Measurements from ENCODE around the gene PIGBOS1. TPM values are rescaled to one million over a fixed set of nuclear protein-coding genes. Genes with fewer than 3 reads are reported as not detected.
A peak's percentile ranks its signal among the peaks of the same experiment; 100 is the strongest.

The PIGBOS1 gene
- total RNA-seq, 1 donor from 2014 or later: 8.9 TPM

DNA sequence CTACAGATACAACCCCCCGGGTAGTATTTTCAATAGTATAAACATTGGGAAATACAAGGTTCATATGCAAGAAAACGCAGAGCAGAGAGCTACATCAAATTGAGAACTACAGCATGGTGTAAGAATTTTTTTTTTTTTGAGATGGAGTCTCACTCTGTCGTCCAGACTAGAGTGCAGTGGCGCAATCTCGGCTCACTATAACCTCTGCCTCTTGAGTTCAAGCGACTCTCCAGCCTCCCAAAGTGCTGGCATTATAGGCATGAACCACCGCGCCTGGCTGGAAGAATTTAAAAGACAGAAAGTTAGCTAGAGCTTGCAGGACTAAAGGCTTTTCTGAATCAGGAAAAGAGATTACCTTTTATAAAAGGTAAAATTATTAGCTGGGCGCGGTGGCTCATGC is 42.1 kb upstream of the PIGBOS1 start:
- H3K4me2 ChIP-seq (ENCODE audit: low read length): no peak overlapping the region
- no peaks in the 10 kb centered on the region for H3K79me2 ChIP-seq (ENCODE audit: insufficient read depth, low read length)
- H3K27me3 ChIP-seq (ENCODE audit: insufficient read depth, low read length): no peaks in the 10 kb centered on the region
- no peaks in the 10 kb centered on the region for H3K9me3 Mint-ChIP-seq (ENCODE audit: unreplicated experiment)
- no peaks in the 10 kb centered on the region for H3K36me3 ChIP-seq (ENCODE audit: insufficient read depth, low read length)
- H3K27me3 Mint-ChIP-seq (ENCODE audit: low read depth, unreplicated experiment): no peaks in the 10 kb centered on the region
- no peak overlapping the region for H2AFZ ChIP-seq (ENCODE audit: low read depth, low read length)
- TF ChIP-seq, protein P1, sequence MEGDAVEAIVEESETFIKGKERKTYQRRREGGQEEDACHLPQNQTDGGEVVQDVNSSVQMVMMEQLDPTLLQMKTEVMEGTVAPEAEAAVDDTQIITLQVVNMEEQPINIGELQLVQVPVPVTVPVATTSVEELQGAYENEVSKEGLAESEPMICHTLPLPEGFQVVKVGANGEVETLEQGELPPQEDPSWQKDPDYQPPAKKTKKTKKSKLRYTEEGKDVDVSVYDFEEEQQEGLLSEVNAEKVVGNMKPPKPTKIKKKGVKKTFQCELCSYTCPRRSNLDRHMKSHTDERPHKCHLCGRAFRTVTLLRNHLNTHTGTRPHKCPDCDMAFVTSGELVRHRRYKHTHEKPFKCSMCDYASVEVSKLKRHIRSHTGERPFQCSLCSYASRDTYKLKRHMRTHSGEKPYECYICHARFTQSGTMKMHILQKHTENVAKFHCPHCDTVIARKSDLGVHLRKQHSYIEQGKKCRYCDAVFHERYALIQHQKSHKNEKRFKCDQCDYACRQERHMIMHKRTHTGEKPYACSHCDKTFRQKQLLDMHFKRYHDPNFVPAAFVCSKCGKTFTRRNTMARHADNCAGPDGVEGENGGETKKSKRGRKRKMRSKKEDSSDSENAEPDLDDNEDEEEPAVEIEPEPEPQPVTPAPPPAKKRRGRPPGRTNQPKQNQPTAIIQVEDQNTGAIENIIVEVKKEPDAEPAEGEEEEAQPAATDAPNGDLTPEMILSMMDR (IDR thresholded peaks at IDR 0.05; ENCODE audit: insufficient read depth, low read depth, low read length): no peak
- no peak for TF ChIP-seq EZH2 (IDR thresholded peaks at IDR 0.05; ENCODE audit: insufficient read depth, low read length)
- no peak overlapping the region for H3K4me3 Mint-ChIP-seq (ENCODE audit: unreplicated experiment)
- H3K9ac ChIP-seq (ENCODE audit: low read length): no peak overlapping the region
- H3K4me1 ChIP-seq (ENCODE audit: insufficient read depth, low read length): no peaks in the 10 kb centered on the region
- H3K27ac Mint-ChIP-seq (ENCODE audit: unreplicated experiment): no peak overlapping the region
- H3K4me3 ChIP-seq (ENCODE audit: insufficient read depth, low read depth, low read length): no peak overlapping the region
- no peak for DNase-seq (ENCODE audit: low read depth)
- no peaks in the 10 kb centered on the region for H4K20me1 ChIP-seq (ENCODE audit: insufficient read depth, low read length)
- H3K27ac ChIP-seq (ENCODE audit: low read depth, low read length): no peak overlapping the region
- H3K4me1 Mint-ChIP-seq (ENCODE audit: low read depth, unreplicated experiment): peaks cover 1% of the 10 kb centered on the region
- no peak for FAIRE-seq
- no peaks in the 10 kb centered on the region for H3K9me3 ChIP-seq (ENCODE audit: insufficient read depth, low read depth, low read length)
- no peaks in the 10 kb centered on the region for H3K36me3 Mint-ChIP-seq (ENCODE audit: low read depth, unreplicated experiment)

DNA sequence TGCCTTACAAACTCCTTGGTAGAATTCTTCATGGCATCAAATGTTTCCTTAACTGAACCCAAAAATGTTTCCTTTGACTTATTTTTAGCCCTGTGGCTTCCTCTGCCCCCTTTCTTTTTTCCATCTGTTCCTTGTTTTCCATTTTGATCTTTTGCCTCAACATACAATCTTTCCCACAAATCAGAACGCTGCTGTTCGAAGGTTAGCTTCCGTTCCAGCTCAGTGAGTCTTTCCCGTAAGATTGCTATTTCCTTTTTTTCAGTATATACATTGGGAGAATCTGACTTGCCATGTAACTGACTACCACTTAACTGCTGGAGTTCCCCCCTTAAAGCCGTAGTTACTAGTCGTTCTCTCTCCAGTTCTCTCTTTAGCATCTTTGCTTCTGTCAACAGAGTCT is 41.3 kb upstream of the PIGBOS1 start:
- H4K20me1 ChIP-seq (ENCODE audit: insufficient read depth, low read length): no peaks in the 10 kb centered on the region
- no peak overlapping the region for H3K4me2 ChIP-seq (ENCODE audit: low read length)
- H3K36me3 ChIP-seq (ENCODE audit: insufficient read depth, low read length): no peaks in the 10 kb centered on the region
- H3K36me3 Mint-ChIP-seq (ENCODE audit: low read depth, unreplicated experiment): no peaks in the 10 kb centered on the region
- no peak overlapping the region for H2AFZ ChIP-seq (ENCODE audit: low read depth, low read length)
- no peak overlapping the region for H3K27ac ChIP-seq (ENCODE audit: low read depth, low read length)
- H3K27ac Mint-ChIP-seq (ENCODE audit: unreplicated experiment): no peak overlapping the region
- H3K9me3 Mint-ChIP-seq (ENCODE audit: unreplicated experiment): no peaks in the 10 kb centered on the region
- no peak for TF ChIP-seq EZH2 (IDR thresholded peaks at IDR 0.05; ENCODE audit: insufficient read depth, low read length)
- TF ChIP-seq, protein P1 (IDR thresholded peaks at IDR 0.05; ENCODE audit: insufficient read depth, low read depth, low read length): no peak
- H3K4me1 Mint-ChIP-seq (ENCODE audit: low read depth, unreplicated experiment): peaks cover 1% of the 10 kb centered on the region
- no peak overlapping the region for H3K4me3 ChIP-seq (ENCODE audit: insufficient read depth, low read depth, low read length)
- H3K4me1 ChIP-seq (ENCODE audit: insufficient read depth, low read length): no peaks in the 10 kb centered on the region
- no peaks in the 10 kb centered on the region for H3K27me3 Mint-ChIP-seq (ENCODE audit: low read depth, unreplicated experiment)
- FAIRE-seq: no peak
- no peaks in the 10 kb centered on the region for H3K79me2 ChIP-seq (ENCODE audit: insufficient read depth, low read length)
- no peak overlapping the region for H3K9ac ChIP-seq (ENCODE audit: low read length)
- H3K9me3 ChIP-seq (ENCODE audit: insufficient read depth, low read depth, low read length): no peaks in the 10 kb centered on the region
- H3K27me3 ChIP-seq (ENCODE audit: insufficient read depth, low read length): no peaks in the 10 kb centered on the region
- DNase-seq (ENCODE audit: low read depth): no peak
- no peak overlapping the region for H3K4me3 Mint-ChIP-seq (ENCODE audit: unreplicated experiment)

DNA sequence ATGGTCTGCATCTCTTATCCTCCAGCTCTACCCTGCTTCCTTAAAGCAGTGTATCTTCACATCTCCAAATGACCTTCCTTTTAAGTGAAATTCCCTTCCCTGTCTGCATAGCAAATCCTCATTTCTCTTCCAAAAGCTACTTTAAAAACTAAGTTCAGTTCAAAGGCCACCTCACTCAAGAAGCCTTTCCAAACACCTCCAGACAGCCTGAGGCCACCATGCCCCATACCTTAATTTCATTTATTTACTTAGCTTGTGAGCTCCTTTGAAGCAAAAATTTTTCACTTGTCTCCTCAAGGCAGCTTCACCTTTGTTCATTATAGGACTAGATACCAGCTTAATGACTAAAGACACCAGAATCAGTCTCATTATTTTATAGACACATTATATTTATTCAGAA is 39.5 kb upstream of the PIGBOS1 start:
- H3K4me3 ChIP-seq (ENCODE audit: insufficient read depth, low read depth, low read length): no peak overlapping the region
- TF ChIP-seq, protein P1 (IDR thresholded peaks at IDR 0.05; ENCODE audit: insufficient read depth, low read depth, low read length): no peak
- TF ChIP-seq EZH2 (IDR thresholded peaks at IDR 0.05; ENCODE audit: insufficient read depth, low read length): no peak
- H3K9me3 ChIP-seq (ENCODE audit: insufficient read depth, low read depth, low read length): no peaks in the 10 kb centered on the region
- H3K79me2 ChIP-seq (ENCODE audit: insufficient read depth, low read length): no peaks in the 10 kb centered on the region
- H3K4me3 Mint-ChIP-seq (ENCODE audit: unreplicated experiment): no peak overlapping the region
- H2AFZ ChIP-seq (ENCODE audit: low read depth, low read length): no peak overlapping the region
- peak overlapping the region; percentile 15 for H3K27ac Mint-ChIP-seq (ENCODE audit: unreplicated experiment)
- no peaks in the 10 kb centered on the region for H3K36me3 ChIP-seq (ENCODE audit: insufficient read depth, low read length)
- no peaks in the 10 kb centered on the region for H3K4me1 ChIP-seq (ENCODE audit: insufficient read depth, low read length)
- DNase-seq (ENCODE audit: low read depth) (no peak), FAIRE-seq (no peak)
- H3K36me3 Mint-ChIP-seq (ENCODE audit: low read depth, unreplicated experiment): no peaks in the 10 kb centered on the region
- H3K27ac ChIP-seq (ENCODE audit: low read depth, low read length): no peak overlapping the region
- no peaks in the 10 kb centered on the region for H3K27me3 Mint-ChIP-seq (ENCODE audit: low read depth, unreplicated experiment)
- H3K27me3 ChIP-seq (ENCODE audit: insufficient read depth, low read length): no peaks in the 10 kb centered on the region
- no peak overlapping the region for H3K9ac ChIP-seq (ENCODE audit: low read length)
- peaks cover 1% of the 10 kb centered on the region for H3K4me1 Mint-ChIP-seq (ENCODE audit: low read depth, unreplicated experiment)
- no peaks in the 10 kb centered on the region for H3K9me3 Mint-ChIP-seq (ENCODE audit: unreplicated experiment)
- H3K4me2 ChIP-seq (ENCODE audit: low read length): no peak overlapping the region
- no peaks in the 10 kb centered on the region for H4K20me1 ChIP-seq (ENCODE audit: insufficient read depth, low read length)

Measured in astrocyte (in vitro differentiated cells and primary cell).